H9 (cell line): ENCODE data around the gene NECAB3. TPM values are rescaled to one million over a fixed set of nuclear protein-coding genes. Genes with fewer than 3 reads are reported as not detected.
A peak's percentile ranks its signal among the peaks of the same experiment; 100 is the strongest.

ENCODE experiments used
- DNase-seq: peaks from one replicate; pipeline ENCODE4 v3.0.0-alpha.2; 2017
- H2AFZ ChIP-seq: one replicate; pipeline ENCODE4 v1.6.1; 2013; ENCODE audit warnings: mild to moderate bottlenecking, low read length, control low read depth, moderate library complexity
- H2AK5ac ChIP-seq: 2 replicates; pipeline ENCODE4 v1.6.1; 2013; ENCODE audit warnings: low read length, control low read depth, mixed read lengths; ENCODE audit not compliant: insufficient read length
- H2BK120ac ChIP-seq: one replicate; pipeline ENCODE4 v1.6.1; 2013; ENCODE audit warnings: low read depth, mild to moderate bottlenecking, low read length, control low read depth, inconsistent platforms; ENCODE audit not compliant: poor library complexity, severe bottlenecking
- H2BK12ac ChIP-seq: 2 replicates; pipeline ENCODE4 v1.6.1; 2013; ENCODE audit warnings: low read length, control low read depth, mixed read lengths, low read depth; ENCODE audit not compliant: insufficient read length
- H2BK15ac ChIP-seq: 2 replicates; pipeline ENCODE4 v1.6.1; 2013; ENCODE audit warnings: low read depth, low read length, control low read depth
- H2BK20ac ChIP-seq: one replicate; pipeline ENCODE4 v1.6.1; 2013; ENCODE audit warnings: low read depth, mild to moderate bottlenecking, low read length, control low read depth, inconsistent platforms; ENCODE audit not compliant: poor library complexity, severe bottlenecking
- H2BK5ac ChIP-seq: 2 replicates; pipeline ENCODE4 v1.6.1; 2013; ENCODE audit warnings: low read length, control low read depth, mixed read lengths; ENCODE audit not compliant: insufficient read length
- H3K14ac ChIP-seq: 2 replicates; pipeline ENCODE4 v1.6.1; 2013; ENCODE audit warnings: low read length, control low read depth; ENCODE audit not compliant: insufficient read depth
- H3K18ac ChIP-seq: 2 replicates; pipeline ENCODE4 v1.6.1; 2013; ENCODE audit warnings: low read depth, mild to moderate bottlenecking, mixed read lengths, low read length, control low read depth; ENCODE audit not compliant: insufficient read length
- H3K23ac ChIP-seq: 2 replicates; pipeline ENCODE4 v1.6.1; 2013; ENCODE audit warnings: low read length, control low read depth, mixed read lengths, low read depth; ENCODE audit not compliant: insufficient read length
- H3K23me2 ChIP-seq: 2 replicates; pipeline ENCODE4 v1.6.1; 2013; ENCODE audit warnings: low read depth, mild to moderate bottlenecking, mixed read lengths, low read length, control low read depth; ENCODE audit not compliant: insufficient read length, poor library complexity, severe bottlenecking
- H3K27ac ChIP-seq: 2 replicates; pipeline ENCODE4 v1.5.1; 2013; ENCODE audit warnings: low read length, control low read depth, mixed read lengths, low read depth; ENCODE audit not compliant: insufficient read length
- H3K27me3 ChIP-seq: 2 replicates; pipeline ENCODE4 v1.6.1; 2013; ENCODE audit warnings: low read length, control low read depth, inconsistent platforms; ENCODE audit not compliant: insufficient read depth
- H3K4ac ChIP-seq: 2 replicates; pipeline ENCODE4 v1.6.1; 2013; ENCODE audit warnings: low read depth, mild to moderate bottlenecking, control low read depth, inconsistent platforms, low read length, moderate library complexity
- H3K4me1 ChIP-seq: 2 replicates; pipeline ENCODE4 v1.6.1; 2013; ENCODE audit warnings: low read length, control low read depth, inconsistent platforms; ENCODE audit not compliant: insufficient read depth
- H3K4me2 ChIP-seq: 2 replicates; pipeline ENCODE4 v1.6.1; 2013; ENCODE audit warnings: low read length, control low read depth, mixed read lengths; ENCODE audit not compliant: insufficient read length, insufficient read depth
- H3K56ac ChIP-seq: 2 replicates; pipeline ENCODE4 v1.6.1; 2013; ENCODE audit warnings: low read depth, mild to moderate bottlenecking, mixed read lengths, low read length, control low read depth; ENCODE audit not compliant: insufficient read length
- H3K79me1 ChIP-seq: 2 replicates; pipeline ENCODE4 v1.6.1; 2013; ENCODE audit warnings: low read depth, mild to moderate bottlenecking, moderate library complexity, low read length, control low read depth, inconsistent platforms; ENCODE audit not compliant: insufficient read depth, poor library complexity, severe bottlenecking
- H3K79me2 ChIP-seq: 2 replicates; pipeline ENCODE4 v1.6.1; 2013; ENCODE audit warnings: low read length, control low read depth, inconsistent platforms; ENCODE audit not compliant: insufficient read depth
- H3K9ac ChIP-seq: 2 replicates; pipeline ENCODE4 v1.6.1; 2013; ENCODE audit warnings: low read length, control low read depth, mixed read lengths; ENCODE audit not compliant: insufficient read length; ENCODE audit errors: extremely low read depth
- H3K9me3 ChIP-seq: one replicate; pipeline ENCODE4 v1.6.1; 2013; ENCODE audit warnings: low read depth, low read length, inconsistent platforms; ENCODE audit not compliant: control insufficient read depth
- H3T11ph ChIP-seq: one replicate; pipeline ENCODE4 v1.6.1; 2013; ENCODE audit warnings: mild to moderate bottlenecking, low read length, control low read depth, inconsistent platforms
- H4K20me1 ChIP-seq: one replicate; pipeline ENCODE4 v1.6.1; 2013; ENCODE audit not compliant: control insufficient read depth, insufficient read length, insufficient read depth
- H4K5ac ChIP-seq: 2 replicates; pipeline ENCODE4 v1.6.1; 2013; ENCODE audit warnings: low read depth, mild to moderate bottlenecking, mixed read lengths, low read length, control low read depth; ENCODE audit not compliant: insufficient read length
- H4K8ac ChIP-seq: replicated peaks from 2 replicates; pipeline ENCODE4 v1.6.1; 2013; ENCODE audit warnings: low read length, control low read depth, mixed read lengths, low read depth; ENCODE audit not compliant: insufficient read length
- H4K91ac ChIP-seq: 2 replicates; pipeline ENCODE4 v1.6.1; 2013; ENCODE audit warnings: low read depth, mild to moderate bottlenecking, moderate library complexity, mixed read lengths, low read length, control low read depth; ENCODE audit not compliant: insufficient read length
- H3K27ac Mint-ChIP-seq, 3 experiments: 2 replicates in 2 of 3; 3 replicates in 1 of 3; pipeline ENCODE4 v1.8.0; 2020 to 2021; ENCODE audit warnings: mixed read lengths in 3 of 3, mild to moderate bottlenecking in 1 of 3, moderate library complexity in 1 of 3
- H3K27me3 Mint-ChIP-seq: 2 replicates; pipeline ENCODE4 v1.8.0; 2021; ENCODE audit warnings: low read depth, mild to moderate bottlenecking, moderate library complexity, mixed read lengths
- H3K36me3 Mint-ChIP-seq, 3 experiments: 2 replicates in 2 of 3; 3 replicates in 1 of 3; pipeline ENCODE4 v1.8.0; 2020 to 2021; ENCODE audit warnings: low read depth in 3 of 3, mixed read lengths in 3 of 3; ENCODE audit not compliant: insufficient read depth in 1 of 3
- H3K4me1 Mint-ChIP-seq, 2 experiments: 2 replicates each; pipeline ENCODE4 v1.8.0; 2020; ENCODE audit warnings: mixed read lengths in 2 of 2
- H3K4me3 Mint-ChIP-seq, 2 experiments: 2 replicates in 1 of 2; 3 replicates in 1 of 2; pipeline ENCODE4 v1.8.0; 2020 to 2021; ENCODE audit warnings: mild to moderate bottlenecking in 2 of 2, mixed read lengths in 2 of 2, moderate library complexity in 1 of 2
- H3K9me3 Mint-ChIP-seq, 2 experiments: 2 replicates in 1 of 2; 3 replicates in 1 of 2; pipeline ENCODE4 v1.8.0; 2020; ENCODE audit warnings: mild to moderate bottlenecking in 2 of 2, mixed read lengths in 2 of 2, moderate library complexity in 1 of 2
- WGBS: extraction: QIAGEN DNeasy Blood & Tissue Kit; methylation state at CpG from one replicate; pipeline ENCODE4 v1.1.7; 2013; ENCODE audit warnings: missing lambda C conversion rate, low lambda C conversion rate, mixed read lengths; ENCODE audit not compliant: insufficient read length; ENCODE audit errors: extremely low coverage; 5-methylcytosine and 5-hydroxymethylcytosine counted together
- total RNA-seq: library from RNA; stranded (reverse); gene quantifications from 2 replicates; pipeline ENCODE4 v1.2.1, GENCODE V29; 2021
- TF ChIP-seq, protein P1 (sequence below): fragments of 200-600 bp; sonication (generic); conservative IDR thresholded peaks from 3 replicates; pipeline ENCODE4 v1.8.0; 2021; ENCODE audit warnings: antibody characterized with exemption, mild to moderate bottlenecking

NECAB3 gene
- total RNA-seq, 1 experiment from 2014 or later: 57.7 TPM

- no peak overlapping the region for H4K91ac ChIP-seq
- Mint-ChIP-seq H3K4me1 (peaks cover 31 to 35% of the 10 kb centered on the region in 2 experiments), H3K36me3 (peaks cover 0 to 6% (median 5%) of the 10 kb centered on the region in 3 experiments; a peak in 5 of 7 replicates), H3K27ac (peak overlapping the region in 1 of 3 experiments; percentile 21; a peak in 1 of 7 replicates), H3K9me3 (no peaks in the 10 kb centered on the region; a peak in 1 of 5 replicates), H3K4me3 (no peak overlapping the region), H3K27me3 (no peaks in the 10 kb centered on the region; the same call in 1 of the 2 replicates)
- H2BK5ac ChIP-seq: no peak overlapping the region
- H3K56ac ChIP-seq: no peak overlapping the region
- no peak overlapping the region for H3K4me2 ChIP-seq
- no CpG with 5 or more reads among the region's 10 CpGs for WGBS
- no peak overlapping the region for H3K18ac ChIP-seq
- TF ChIP-seq, protein P1, sequence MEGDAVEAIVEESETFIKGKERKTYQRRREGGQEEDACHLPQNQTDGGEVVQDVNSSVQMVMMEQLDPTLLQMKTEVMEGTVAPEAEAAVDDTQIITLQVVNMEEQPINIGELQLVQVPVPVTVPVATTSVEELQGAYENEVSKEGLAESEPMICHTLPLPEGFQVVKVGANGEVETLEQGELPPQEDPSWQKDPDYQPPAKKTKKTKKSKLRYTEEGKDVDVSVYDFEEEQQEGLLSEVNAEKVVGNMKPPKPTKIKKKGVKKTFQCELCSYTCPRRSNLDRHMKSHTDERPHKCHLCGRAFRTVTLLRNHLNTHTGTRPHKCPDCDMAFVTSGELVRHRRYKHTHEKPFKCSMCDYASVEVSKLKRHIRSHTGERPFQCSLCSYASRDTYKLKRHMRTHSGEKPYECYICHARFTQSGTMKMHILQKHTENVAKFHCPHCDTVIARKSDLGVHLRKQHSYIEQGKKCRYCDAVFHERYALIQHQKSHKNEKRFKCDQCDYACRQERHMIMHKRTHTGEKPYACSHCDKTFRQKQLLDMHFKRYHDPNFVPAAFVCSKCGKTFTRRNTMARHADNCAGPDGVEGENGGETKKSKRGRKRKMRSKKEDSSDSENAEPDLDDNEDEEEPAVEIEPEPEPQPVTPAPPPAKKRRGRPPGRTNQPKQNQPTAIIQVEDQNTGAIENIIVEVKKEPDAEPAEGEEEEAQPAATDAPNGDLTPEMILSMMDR: no peak
- no peaks in the 10 kb centered on the region for H3K79me2 ChIP-seq
- H3K14ac ChIP-seq: no peak overlapping the region
- no peak overlapping the region for H2BK15ac ChIP-seq
- H3K9ac ChIP-seq: no peak overlapping the region
- no peaks in the 10 kb centered on the region for H3K9me3 ChIP-seq
- H4K8ac ChIP-seq: no peak overlapping the region
- H2AFZ ChIP-seq: no peak overlapping the region
- H3K79me1 ChIP-seq: no peaks in the 10 kb centered on the region
- no peak overlapping the region for H3T11ph ChIP-seq
- no peak overlapping the region for H3K27ac ChIP-seq
- H3K23ac ChIP-seq: no peak overlapping the region
- H3K4me1 ChIP-seq: no peaks in the 10 kb centered on the region
- no peak overlapping the region for H4K5ac ChIP-seq
- no peaks in the 10 kb centered on the region for H3K27me3 ChIP-seq
- no peak overlapping the region for H2BK20ac ChIP-seq
- no peak overlapping the region for H3K4ac ChIP-seq
- H2AK5ac ChIP-seq: no peak overlapping the region
- H3K23me2 ChIP-seq: no peaks in the 10 kb centered on the region
- no peaks in the 10 kb centered on the region for H4K20me1 ChIP-seq
- DNase-seq: no peak
- H2BK12ac ChIP-seq: no peak overlapping the region
- H2BK120ac ChIP-seq: no peak overlapping the region
Measured at GRCh38 chr20:33650753-33651561, 23.3 kb downstream of the NECAB3 start.
